HG03175 (cell line): ENCODE data around the gene AVEN.
"Not testable (repeated sequence)": the region's sequence is repeated elsewhere in the genome, so short reads cannot be mapped to it uniquely, and the experiment has no call there.

Source experiments
- ATAC-seq: cut with Tn5 transposase; IDR thresholded peaks from one replicate; pipeline ENCODE4 v1.9.1; 2021; ENCODE audit warnings: mild to moderate bottlenecking, moderate library complexity; ENCODE audit not compliant: unreplicated experiment

Gene AVEN

GRCh38 chr15:34038871-34039789 lies at the start of gene AVEN:
Gene AVEN (minus strand): TSS chr15:34039204. CDS start chr15:34039046, 158 bp downstream.
- peak; percentile 53 for ATAC-seq

GRCh38 chr15:34085746-34086145 lies 46.7 kb upstream of the AVEN start:
- ATAC-seq = no peak

- no peak for ATAC-seq
Measured at GRCh38 chr15:34084086-34084485, 45.1 kb upstream of the AVEN start.

GRCh38 chr15:34079904-34080303 lies 40.9 kb upstream of the AVEN start:
- no peak for ATAC-seq

- no peak for ATAC-seq
Measured at GRCh38 chr15:34078900-34079299, 39.9 kb upstream of the AVEN start.

- no peak for ATAC-seq
Measured at GRCh38 chr15:34076785-34077184, 37.8 kb upstream of the AVEN start.

- ATAC-seq = no peak
Measured at GRCh38 chr15:34070003-34070402, 31.0 kb upstream of the AVEN start.

- no peak for ATAC-seq
Measured at GRCh38 chr15:34065941-34066340, 26.9 kb upstream of the AVEN start.

GRCh38 chr15:34065261-34065660 lies 26.3 kb upstream of the AVEN start:
- no peak for ATAC-seq

GRCh38 chr15:34064438-34064837 lies 25.4 kb upstream of the AVEN start:
- no peak for ATAC-seq

GRCh38 chr15:34059946-34060345 lies 20.9 kb upstream of the AVEN start:
- ATAC-seq = no peak

GRCh38 chr15:34059476-34059875 lies 20.5 kb upstream of the AVEN start:
- ATAC-seq = no peak

GRCh38 chr15:34056911-34057310 lies 17.9 kb upstream of the AVEN start:
- ATAC-seq = no peak

- ATAC-seq = no peak
Measured at GRCh38 chr15:34055868-34056595, 17.0 kb upstream of the AVEN start.

- no peak for ATAC-seq
Measured at GRCh38 chr15:34054081-34054707, 15.2 kb upstream of the AVEN start.

GRCh38 chr15:34050385-34050784 lies 11.4 kb upstream of the AVEN start:
- not testable (repeated sequence) for ATAC-seq

GRCh38 chr15:34049112-34049511 lies 10.1 kb upstream of the AVEN start:
- no peak for ATAC-seq

GRCh38 chr15:34047893-34048775 lies 9.1 kb upstream of the AVEN start:
- no peak for ATAC-seq

- ATAC-seq = no peak
Measured at GRCh38 chr15:34046471-34047145, 7.6 kb upstream of the AVEN start.

GRCh38 chr15:34043813-34044212 lies 4.8 kb upstream of the AVEN start:
- ATAC-seq = no peak
